Measurements from ENCODE around the gene GRK5.

GRK5 gene

GRCh38 chr10:119199231-119199992 lies 8.0 kb upstream of the GRK5 start:
- peak; percentile 18 for DNase-seq

DNA sequence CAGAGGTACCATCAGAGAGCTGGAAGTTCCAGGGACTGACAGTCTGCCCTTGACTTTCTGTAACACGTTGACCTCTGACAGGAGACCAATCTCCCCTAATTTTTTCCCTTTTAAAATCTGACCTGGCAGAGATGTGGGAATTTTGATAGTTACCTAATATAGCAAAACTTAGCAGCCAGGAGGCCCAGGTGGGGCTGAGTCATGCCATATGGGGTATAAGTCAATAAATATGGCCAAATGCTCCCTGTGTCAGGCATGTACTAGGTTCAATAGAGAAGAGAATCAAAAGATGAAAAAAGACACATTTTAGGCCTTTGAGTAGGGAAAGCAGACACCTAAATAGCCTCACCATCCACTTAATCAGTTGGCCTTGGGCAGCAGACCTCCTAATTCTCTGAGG lies 6.1 kb upstream of the GRK5 start:
- no peak for DNase-seq

GRCh38 chr10:119203006-119203405 lies 4.4 kb upstream of the GRK5 start:
- no peak for DNase-seq

GRCh38 chr10:119205894-119206602 lies 1.3 kb upstream of the GRK5 start:
- DNase-seq = peak; percentile 30

DNA sequence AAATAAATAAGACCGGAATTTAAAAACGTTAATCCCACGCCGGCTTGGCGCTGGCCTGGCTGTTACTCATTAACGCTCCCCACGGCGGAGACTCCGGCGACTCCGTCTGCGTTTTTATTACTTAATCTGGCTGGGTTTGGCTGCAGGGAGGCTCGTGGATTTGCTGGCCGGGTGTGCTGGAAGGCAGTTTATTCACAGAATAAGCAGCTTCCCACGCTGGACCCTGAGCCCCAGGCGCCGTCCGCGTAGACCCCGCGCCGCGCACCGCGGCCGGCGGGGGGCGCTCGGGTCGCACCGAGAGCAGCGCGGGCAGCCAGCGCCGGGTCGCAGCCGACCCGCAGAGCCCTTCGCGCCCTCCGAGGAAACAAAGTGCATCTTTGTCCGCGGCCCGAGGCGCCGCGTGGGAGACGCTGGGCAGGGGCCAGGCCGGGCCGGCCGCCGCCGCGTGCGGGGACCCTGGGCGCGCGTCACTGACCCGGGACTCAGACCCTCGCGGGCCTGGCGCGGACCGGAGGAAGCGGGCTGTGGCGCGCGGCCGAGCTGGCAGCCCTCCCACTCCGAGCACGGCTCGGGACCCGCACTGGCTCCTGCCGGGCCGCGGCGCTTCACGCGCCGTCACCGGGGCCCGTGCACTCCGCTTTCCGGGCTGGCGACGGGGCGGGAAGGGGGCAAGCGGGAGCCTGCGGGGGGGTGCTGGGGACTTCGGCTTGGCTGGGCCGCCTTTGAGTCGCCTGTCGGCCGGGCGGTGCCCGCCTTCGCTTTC lies 587 bp upstream of the GRK5 start:
- peak; percentile 56 for DNase-seq

DNA sequence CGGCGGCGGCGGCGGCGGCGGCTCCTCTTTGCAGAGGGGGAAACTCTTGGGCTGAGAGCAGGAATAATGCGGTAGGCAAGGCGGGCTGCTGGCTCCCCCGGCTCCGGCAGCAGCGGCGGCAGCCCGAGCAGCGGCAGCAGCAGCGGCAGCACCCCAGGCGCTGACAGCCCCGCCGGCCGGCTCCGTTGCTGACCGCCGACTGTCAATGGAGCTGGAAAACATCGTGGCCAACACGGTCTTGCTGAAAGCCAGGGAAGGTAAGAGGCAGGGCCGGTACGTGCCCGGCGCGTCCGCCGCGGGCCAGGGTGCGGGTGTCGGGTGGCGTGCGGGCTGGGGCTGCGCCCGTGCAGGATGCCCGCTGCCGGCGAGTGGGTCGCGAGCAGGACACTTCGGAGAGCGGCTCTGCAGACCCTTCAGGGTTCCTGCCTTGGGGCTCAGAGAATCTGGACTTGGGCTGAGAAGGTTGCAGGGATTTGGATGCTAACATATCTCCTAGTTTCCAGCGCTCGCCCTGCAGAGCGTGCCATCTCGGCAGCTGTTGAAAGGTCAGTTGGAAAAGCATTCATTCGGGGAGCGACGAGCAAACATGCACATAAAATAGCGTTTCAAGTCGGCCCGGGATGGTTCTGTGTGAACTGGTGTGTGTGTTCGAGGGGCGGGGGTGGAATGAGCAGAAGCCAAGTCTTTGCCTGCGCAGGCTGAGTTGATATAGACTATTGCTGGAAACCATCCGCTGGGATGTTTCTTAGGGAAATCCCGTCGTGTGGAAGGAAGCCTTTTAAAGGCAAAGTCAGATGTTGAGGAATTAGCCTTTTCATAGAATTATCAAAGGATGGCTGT lies 562 bp downstream of the GRK5 start:
- peak; percentile 22 for DNase-seq

DNA sequence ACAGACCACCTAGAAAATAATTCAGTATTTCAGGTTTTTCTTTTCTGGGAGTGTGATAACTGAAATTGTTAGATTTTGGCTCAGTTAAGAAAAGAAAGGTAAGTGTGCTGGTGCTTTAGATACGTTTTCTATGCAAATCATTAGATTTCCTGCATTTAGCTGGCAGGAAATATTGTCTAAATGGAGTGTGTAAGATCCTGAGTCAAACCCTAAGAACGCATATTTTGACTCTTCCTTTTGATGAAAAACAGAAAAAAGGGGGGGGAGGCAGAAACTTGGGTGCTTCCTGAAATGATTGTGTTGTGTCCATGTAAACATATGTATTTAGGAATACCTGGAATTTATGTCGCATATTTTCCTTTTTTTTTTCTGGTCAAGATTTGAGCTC lies 1.2 kb downstream of the GRK5 start:
- no peak for DNase-seq

DNA sequence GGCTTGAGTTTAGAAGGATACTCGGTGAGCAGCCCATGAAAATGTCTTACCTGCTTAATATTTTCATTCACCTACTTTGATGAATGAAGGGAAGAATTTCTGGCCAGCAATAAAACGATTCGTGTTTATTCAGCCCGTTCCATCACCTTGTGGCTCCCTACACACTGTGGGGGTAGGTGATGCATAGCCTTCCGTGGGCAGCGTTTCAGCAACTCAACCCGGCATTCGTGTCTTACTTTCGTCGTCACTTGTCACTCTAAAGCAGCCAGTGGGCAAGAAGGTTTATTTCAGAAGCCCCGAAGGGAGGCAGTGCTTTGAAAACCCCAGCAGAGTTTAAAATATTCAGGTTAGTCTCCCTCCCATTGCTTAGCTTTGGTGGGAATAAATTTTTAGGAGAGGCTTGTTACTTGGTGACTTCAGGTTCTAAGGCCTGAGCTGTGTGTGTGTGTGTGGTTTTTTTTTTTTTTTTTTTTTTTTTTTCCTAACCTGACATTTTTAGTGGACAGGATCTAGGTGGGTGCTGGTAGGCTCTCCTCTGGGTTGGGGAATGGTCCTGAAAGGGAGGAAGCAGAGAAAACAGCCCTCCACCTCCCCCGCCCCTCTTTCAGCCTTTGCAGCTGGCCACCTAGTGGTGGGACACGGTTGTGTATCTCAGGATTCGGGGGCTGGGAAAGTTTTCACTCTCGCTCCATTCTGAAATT lies 1.8 kb downstream of the GRK5 start:
- peak; percentile 37 for DNase-seq

- no peak for DNase-seq
These were observed 2.5 kb downstream of the GRK5 start for GRCh38 chr10:119209736-119210355.

- no peak for DNase-seq
These were observed 3.3 kb downstream of the GRK5 start for GRCh38 chr10:119210633-119211032.

DNA sequence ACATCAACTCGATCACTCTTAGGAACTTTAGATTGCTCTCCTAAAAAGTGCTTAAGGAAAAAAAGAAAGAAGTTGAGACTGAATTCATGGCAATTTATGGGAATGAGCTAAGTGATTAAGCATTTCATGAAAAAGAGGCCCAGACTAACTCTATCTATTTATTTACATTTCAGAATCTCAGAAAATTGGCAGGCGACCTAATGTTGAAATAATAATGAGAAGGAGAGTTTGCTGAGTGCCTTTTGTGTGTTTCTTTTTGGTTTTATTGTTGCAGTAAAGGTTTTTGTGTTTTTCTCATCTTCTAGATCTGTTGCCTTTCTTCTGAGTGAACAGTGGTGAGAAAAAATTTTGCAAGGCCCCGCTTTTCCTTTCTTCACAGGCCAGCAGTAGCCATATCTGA lies 3.8 kb downstream of the GRK5 start:
- DNase-seq = no peak

DNA sequence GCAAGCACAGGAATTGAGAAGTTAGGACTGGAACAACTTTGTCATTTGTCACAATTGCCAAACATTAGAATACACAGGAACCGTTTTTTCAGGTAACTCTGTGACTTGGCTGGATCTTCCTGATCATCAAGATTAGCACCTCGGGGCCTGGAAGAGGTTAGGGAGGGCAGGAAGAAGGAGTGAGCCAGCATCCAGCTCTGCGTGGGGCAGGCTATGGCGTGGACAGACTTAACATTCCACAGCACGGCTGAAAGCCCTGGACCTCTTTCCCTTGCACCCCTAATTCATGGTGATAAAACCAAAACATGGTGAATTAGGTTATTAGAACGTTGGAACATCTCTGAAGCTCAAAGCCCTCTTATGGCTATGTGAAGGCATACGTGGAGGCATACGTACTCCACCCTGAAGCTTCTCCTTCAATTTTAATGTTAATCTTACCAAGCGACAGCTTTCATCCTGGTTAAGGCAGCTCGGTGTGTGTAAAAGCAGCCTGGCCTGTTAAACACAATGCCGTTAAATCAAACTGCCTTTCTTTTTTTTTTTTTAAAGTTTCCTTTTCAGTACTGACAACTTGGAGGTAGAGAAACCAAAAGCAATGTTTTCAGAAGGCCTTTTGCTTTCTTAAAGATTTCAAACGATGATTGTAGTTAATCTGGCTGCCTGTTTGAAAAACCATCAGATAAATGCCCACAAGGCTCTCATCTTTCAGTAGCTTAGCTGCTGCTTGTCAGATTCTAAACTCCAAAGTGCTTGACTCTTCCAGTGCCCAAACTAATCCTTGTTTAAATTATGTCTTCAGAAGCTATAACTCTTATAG lies 4.5 kb downstream of the GRK5 start:
- DNase-seq = no peak

GRCh38 chr10:119215371-119215770 lies 8.0 kb downstream of the GRK5 start:
- no peak for DNase-seq

- no peak for DNase-seq
These were observed 8.8 kb downstream of the GRK5 start for GRCh38 chr10:119216127-119216526.

- DNase-seq = no peak
These were observed 10.0 kb downstream of the GRK5 start for GRCh38 chr10:119217401-119217800.

DNA sequence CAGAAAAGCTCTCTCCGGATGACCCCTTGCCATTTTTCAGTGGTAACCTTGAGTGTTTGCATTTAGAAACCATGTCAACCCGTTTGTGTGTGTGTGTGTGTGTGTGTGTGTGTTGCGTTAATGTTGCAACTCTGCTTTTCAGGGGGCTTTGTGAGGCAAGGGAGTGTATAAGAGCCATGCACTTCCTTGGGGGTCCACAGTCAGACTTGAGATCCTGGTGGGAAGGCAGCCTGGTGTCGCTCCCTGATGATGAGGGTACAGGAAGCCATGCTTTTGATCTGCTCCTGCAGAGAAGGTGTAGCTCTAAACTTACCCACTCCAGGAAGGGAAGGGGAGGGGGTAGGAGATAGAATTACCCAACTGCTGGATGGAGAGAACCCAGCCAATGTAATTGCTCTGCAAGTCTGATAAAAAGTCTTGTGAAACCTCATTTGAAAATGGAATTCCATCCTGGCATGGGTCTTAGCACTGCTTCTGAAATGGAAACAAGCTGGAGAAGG lies 10.7 kb downstream of the GRK5 start:
- DNase-seq = no peak

GRCh38 chr10:119219871-119220270 lies 12.5 kb downstream of the GRK5 start:
- no peak for DNase-seq

DNA sequence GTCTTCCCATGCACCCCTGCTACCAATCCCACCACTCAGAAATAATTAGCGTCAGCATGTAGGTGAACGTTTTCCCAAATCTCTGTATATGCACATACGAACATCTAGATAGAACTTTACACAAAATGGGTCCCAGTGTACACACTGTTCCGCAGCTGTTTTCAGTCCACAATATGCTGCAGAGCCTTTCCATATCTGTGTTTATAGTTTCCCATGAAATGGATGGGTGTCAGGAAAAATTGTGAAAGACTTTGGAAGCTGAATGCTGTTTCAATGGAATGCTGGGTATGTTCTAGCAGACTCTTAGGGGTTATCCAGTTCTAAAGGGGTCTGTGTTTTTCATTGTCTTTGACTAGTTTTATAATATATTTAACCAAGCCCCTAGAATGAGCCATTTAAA lies 13.8 kb downstream of the GRK5 start:
- no peak for DNase-seq

GRCh38 chr10:119221666-119222065 lies 14.3 kb downstream of the GRK5 start:
- no peak for DNase-seq

DNA sequence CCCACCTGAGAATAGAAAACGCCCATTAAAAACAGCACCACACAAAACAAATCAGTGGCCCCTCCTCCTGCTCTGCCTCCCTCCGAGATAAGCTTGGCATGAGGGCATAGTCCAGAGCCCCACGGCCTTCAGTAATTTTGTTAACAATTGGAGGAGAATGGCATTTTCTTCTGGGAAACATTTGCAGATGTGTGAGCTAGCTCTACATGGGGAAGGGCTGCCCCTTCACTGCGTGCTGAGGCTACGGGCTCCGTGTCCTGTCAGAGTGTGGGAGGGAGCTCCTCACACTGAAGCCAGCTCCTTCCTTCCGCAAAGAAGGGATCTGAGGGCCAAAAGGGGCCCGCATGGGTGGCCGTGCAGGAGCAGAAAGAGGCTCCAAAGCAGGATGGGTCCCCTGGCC lies 15.2 kb downstream of the GRK5 start:
- DNase-seq = no peak

GRCh38 chr10:119222966-119223386 lies 15.6 kb downstream of the GRK5 start:
- no peak for DNase-seq

Data from effector CD8-positive, alpha-beta T cell (primary cell).